Smooth muscle cell (in vitro differentiated cells): Measurements from ENCODE around the gene PRIM1. TPM values are rescaled to one million over a fixed set of nuclear protein-coding genes. Genes with fewer than 3 reads are reported as not detected.

Experiments
- DNase-seq: peaks from one replicate; lab custom pipeline; 2025; ENCODE audit not compliant: unreplicated experiment; lab: John Stamatoyannopoulos, UW
- H2AFZ ChIP-seq: fragments of 200-600 bp; sonication (generic); 2 replicates; pipeline ENCODE4 v1.6.0; 2016; ENCODE audit warnings: antibody characterized with exemption, low read depth, mild to moderate bottlenecking
- H3F3A ChIP-seq: fragments of 200-600 bp; sonication (generic); 2 replicates; pipeline ENCODE4 v1.6.0; 2017; ENCODE audit warnings: antibody characterized with exemption, low read depth
- H3K27ac ChIP-seq: fragments of 200-600 bp; sonication (generic); 2 replicates; pipeline ENCODE4 v1.5.1; 2016; ENCODE audit warnings: low read depth, mild to moderate bottlenecking
- H3K27me3 ChIP-seq: fragments of 200-600 bp; sonication (generic); 2 replicates; pipeline ENCODE4 v1.6.1; 2016; ENCODE audit warnings: low read depth, mild to moderate bottlenecking
- H3K36me3 ChIP-seq: fragments of 200-600 bp; sonication (generic); 2 replicates; pipeline ENCODE4 v1.5.1; 2016; ENCODE audit warnings: low read depth
- H3K4me1 ChIP-seq: fragments of 200-600 bp; sonication (generic); 2 replicates; pipeline ENCODE4 v1.5.1; 2016; ENCODE audit warnings: low read depth
- H3K4me2 ChIP-seq: fragments of 200-600 bp; sonication (generic); 2 replicates; pipeline ENCODE4 v1.6.0; 2016; ENCODE audit warnings: mild to moderate bottlenecking
- H3K4me3 ChIP-seq: fragments of 200-600 bp; sonication (generic); 2 replicates; pipeline ENCODE4 v1.5.1; 2016; ENCODE audit warnings: mild to moderate bottlenecking
- H3K79me2 ChIP-seq: fragments of 200-600 bp; sonication (generic); 2 replicates; pipeline ENCODE4 v1.6.0; 2016; ENCODE audit warnings: low read depth, mild to moderate bottlenecking
- H3K9ac ChIP-seq: fragments of 200-600 bp; sonication (generic); 2 replicates; pipeline ENCODE4 v1.6.0; 2016; ENCODE audit warnings: low read depth
- H3K9me3 ChIP-seq: fragments of 200-600 bp; sonication (generic); replicated peaks from 2 replicates; pipeline ENCODE4 v1.5.1; 2016; ENCODE audit warnings: low read depth
- H4K20me1 ChIP-seq: fragments of 200-600 bp; sonication (generic); 2 replicates; pipeline ENCODE4 v1.6.0; 2016; ENCODE audit warnings: low read depth
- WGBS: methylation state at CpG from one replicate; pipeline ENCODE4 v1.1.7; 2016; ENCODE audit warnings: low lambda C conversion rate; 5-methylcytosine and 5-hydroxymethylcytosine counted together
- polyA plus RNA-seq: library from polyadenylated mRNA; unstranded; fragments of >200 nt; fragmentation: Nextera tagmentation; extraction: Ambion mirVana; gene quantifications from 2 replicates; pipeline ENCODE4 v1.2.1, GENCODE V29; 2016
- total RNA-seq: library from RNA; depleted of rRNA; stranded (reverse); fragments of >200 nt; gene quantifications from 2 replicates; pipeline ENCODE4 v1.2.3, GENCODE V29; 2014
- TF ChIP-seq, protein P1 (sequence below): fragments of 200-600 bp; sonication (generic); IDR thresholded peaks from 2 replicates; pipeline ENCODE4 v1.5.1; 2017; ENCODE audit warnings: borderline replicate concordance, mild to moderate bottlenecking, antibody characterized with exemption; ENCODE audit not compliant: insufficient read depth, poor library complexity, severe bottlenecking

PRIM1 gene
- total and polyA plus RNA-seq, 2 experiments from 2014 or later: 7.0 to 12.7 TPM

GRCh38 chr12:56723352-56723751 lies 28.8 kb downstream of the PRIM1 start:
- TF ChIP-seq, protein P1, sequence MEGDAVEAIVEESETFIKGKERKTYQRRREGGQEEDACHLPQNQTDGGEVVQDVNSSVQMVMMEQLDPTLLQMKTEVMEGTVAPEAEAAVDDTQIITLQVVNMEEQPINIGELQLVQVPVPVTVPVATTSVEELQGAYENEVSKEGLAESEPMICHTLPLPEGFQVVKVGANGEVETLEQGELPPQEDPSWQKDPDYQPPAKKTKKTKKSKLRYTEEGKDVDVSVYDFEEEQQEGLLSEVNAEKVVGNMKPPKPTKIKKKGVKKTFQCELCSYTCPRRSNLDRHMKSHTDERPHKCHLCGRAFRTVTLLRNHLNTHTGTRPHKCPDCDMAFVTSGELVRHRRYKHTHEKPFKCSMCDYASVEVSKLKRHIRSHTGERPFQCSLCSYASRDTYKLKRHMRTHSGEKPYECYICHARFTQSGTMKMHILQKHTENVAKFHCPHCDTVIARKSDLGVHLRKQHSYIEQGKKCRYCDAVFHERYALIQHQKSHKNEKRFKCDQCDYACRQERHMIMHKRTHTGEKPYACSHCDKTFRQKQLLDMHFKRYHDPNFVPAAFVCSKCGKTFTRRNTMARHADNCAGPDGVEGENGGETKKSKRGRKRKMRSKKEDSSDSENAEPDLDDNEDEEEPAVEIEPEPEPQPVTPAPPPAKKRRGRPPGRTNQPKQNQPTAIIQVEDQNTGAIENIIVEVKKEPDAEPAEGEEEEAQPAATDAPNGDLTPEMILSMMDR: no peak
- H3K27me3 ChIP-seq: no peaks in the 10 kb centered on the region
- no peaks in the 10 kb centered on the region for H3K36me3 ChIP-seq
- no peaks in the 10 kb centered on the region for H3K9me3 ChIP-seq
- no peak overlapping the region for H2AFZ ChIP-seq
- peaks cover 24% of the 10 kb centered on the region for H3F3A ChIP-seq
- WGBS: 58% methylated on average over 3 of the region's 3 CpGs
- no peak for DNase-seq
- peak overlapping the region; percentile 83 for H3K4me3 ChIP-seq
- H3K9ac ChIP-seq: peak overlapping the region; percentile 95
- peaks cover 49% of the 10 kb centered on the region for H3K4me1 ChIP-seq
- peak overlapping the region; percentile 89 for H3K27ac ChIP-seq
- H3K4me2 ChIP-seq: peak overlapping the region; percentile 95
- peaks cover 65% of the 10 kb centered on the region for H3K79me2 ChIP-seq
- H4K20me1 ChIP-seq: peaks cover 64% of the 10 kb centered on the region

- TF ChIP-seq, protein P1: no peak
- Histone ChIP-seq H3K79me2 (peaks cover 65% of the 10 kb centered on the region), H3K27ac (peak overlapping the region; percentile 89), H3F3A (peaks cover 24% of the 10 kb centered on the region), H3K4me1 (peaks cover 49% of the 10 kb centered on the region), H3K9me3 (no peaks in the 10 kb centered on the region), H3K4me3 (peak overlapping the region; percentile 83), H4K20me1 (peaks cover 68% of the 10 kb centered on the region), H3K4me2 (peak overlapping the region; percentile 95), H2AFZ (no peak overlapping the region), H3K9ac (peak overlapping the region; percentile 95), H3K36me3 (no peaks in the 10 kb centered on the region), H3K27me3 (no peaks in the 10 kb centered on the region)
- DNase-seq: no peak
- 47% methylated on average over 4 of the region's 4 CpGs for WGBS
Observed at GRCh38 chr12:56722832-56723231, 29.3 kb downstream of the PRIM1 start.

DNA sequence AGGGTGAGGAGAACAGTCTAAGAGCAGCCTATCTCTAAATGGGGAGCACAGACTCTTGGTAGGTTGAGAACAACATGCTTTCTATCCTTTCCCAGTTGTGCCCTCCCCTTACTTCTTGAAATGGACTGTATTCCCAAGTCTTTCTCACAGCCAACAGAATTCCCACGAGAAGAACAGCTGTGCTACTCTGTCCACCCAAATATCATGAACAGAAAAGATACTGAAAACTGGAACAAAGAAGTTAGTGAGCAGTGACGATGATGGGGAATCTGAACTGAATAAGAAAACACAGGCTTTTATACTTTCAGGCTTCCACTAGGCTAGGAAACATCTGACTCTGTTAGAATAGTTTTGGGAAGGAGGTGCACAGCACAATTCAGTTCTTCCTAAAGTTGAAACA lies 30.4 kb downstream of the PRIM1 start:
- peak overlapping the region; percentile 89 for H3K27ac ChIP-seq
- peaks cover 73% of the 10 kb centered on the region for H3K79me2 ChIP-seq
- H3K4me2 ChIP-seq: peak overlapping the region; percentile 95
- peak overlapping the region; percentile 83 for H3K4me3 ChIP-seq
- H3K9me3 ChIP-seq: no peaks in the 10 kb centered on the region
- H3K4me1 ChIP-seq: peaks cover 49% of the 10 kb centered on the region
- peaks cover 24% of the 10 kb centered on the region for H3F3A ChIP-seq
- no peak for DNase-seq
- H2AFZ ChIP-seq: no peak overlapping the region
- H3K9ac ChIP-seq: peak overlapping the region; percentile 23
- peaks cover 79% of the 10 kb centered on the region for H4K20me1 ChIP-seq
- no peaks in the 10 kb centered on the region for H3K36me3 ChIP-seq
- H3K27me3 ChIP-seq: no peaks in the 10 kb centered on the region
- WGBS: 78% methylated on average over 2 of the region's 2 CpGs
- TF ChIP-seq, protein P1: no peak

GRCh38 chr12:56721216-56721615 lies 30.9 kb downstream of the PRIM1 start:
- Histone ChIP-seq H3K4me3 (no peak overlapping the region), H4K20me1 (peaks cover 84% of the 10 kb centered on the region), H3K27ac (peak overlapping the region; percentile 89), H3K9ac (peak overlapping the region; percentile 23), H3K4me1 (peaks cover 49% of the 10 kb centered on the region), H2AFZ (no peak overlapping the region), H3K27me3 (no peaks in the 10 kb centered on the region), H3K79me2 (peaks cover 78% of the 10 kb centered on the region), H3F3A (peaks cover 24% of the 10 kb centered on the region), H3K9me3 (no peaks in the 10 kb centered on the region), H3K36me3 (no peaks in the 10 kb centered on the region), H3K4me2 (peak overlapping the region; percentile 95)
- no peak for DNase-seq
- TF ChIP-seq, protein P1: no peak
- 66% methylated on average over 2 of the region's 2 CpGs for WGBS
